ENCODE measurements around the gene HIGD2A. TPM values are rescaled to one million over a fixed set of nuclear protein-coding genes. Genes with fewer than 3 reads are reported as not detected.

HIGD2A gene
- total RNA-seq, 4 donors from 2014 or later, result 115 to 146 (median 137) TPM

- no peak for TF ChIP-seq CTCF (IDR thresholded peaks at IDR 0.05; ENCODE audit: low read depth)
Measured at GRCh38 chr5:176361437-176362232, 26.9 kb upstream of the HIGD2A start, which contains the start of gene KIAA1191. KIAA1191 (minus strand) TSS chr5:176361764; CDS start chr5:176359508, 2,256 bp downstream.

- TF ChIP-seq CTCF (IDR thresholded peaks at IDR 0.05; ENCODE audit: low read depth), result no peak
Measured at GRCh38 chr5:176362233-176362490, 26.4 kb upstream of the HIGD2A start.

GRCh38 chr5:176364765-176365350 lies 23.7 kb upstream of the HIGD2A start:
- TF ChIP-seq CTCF (IDR thresholded peaks at IDR 0.05; ENCODE audit: low read depth), result no peak

- no peak for TF ChIP-seq CTCF (IDR thresholded peaks at IDR 0.05; ENCODE audit: low read depth)
Measured at GRCh38 chr5:176365351-176366231, 23.0 kb upstream of the HIGD2A start, which contains the start of gene ARL10. ARL10 (plus strand) TSS chr5:176365487; CDS start chr5:176365564, 77 bp downstream.

- no peak for TF ChIP-seq CTCF (IDR thresholded peaks at IDR 0.05; ENCODE audit: low read depth)
Measured at GRCh38 chr5:176366232-176366894, 22.2 kb upstream of the HIGD2A start.

GRCh38 chr5:176368726-176369125 lies 19.8 kb upstream of the HIGD2A start:
- no peak for TF ChIP-seq CTCF (IDR thresholded peaks at IDR 0.05; ENCODE audit: low read depth)

Data from subcutaneous adipose tissue (tissue), 4 donors.